Right atrium auricular region (tissue), 2 donors: Measurements from ENCODE around the gene SSX2IP. TPM values are rescaled to one million over a fixed set of nuclear protein-coding genes. Genes with fewer than 3 reads are reported as not detected.
"Not testable (repeated sequence)": the region's sequence is repeated elsewhere in the genome, so short reads cannot be mapped to it uniquely, and the experiment has no call there.

Experiments
- DNase-seq: peaks from one replicate; pipeline ENCODE4 v3.0.0-alpha.2; 2019; ENCODE audit warnings: low spot score
- H3K27ac ChIP-seq, 2 donors: fragments of 200-600 bp; sonication (generic); 1 replicate in 1 of 2; 2 replicates in 1 of 2; pipeline ENCODE4 v1.5.1; 2016 to 2019
- H3K27me3 ChIP-seq, 2 donors: fragments of 200-600 bp; sonication (generic); one replicate each; pipeline versions ENCODE4 v1.5.1 to v1.6.0; 2017 to 2019
- H3K36me3 ChIP-seq: fragments of 200-600 bp; sonication (generic); one replicate; pipeline ENCODE4 v1.5.1; 2016
- H3K4me1 ChIP-seq, 2 donors: fragments of 200-600 bp; sonication (generic); one replicate each; pipeline versions ENCODE4 v1.5.1 to v1.6.0; 2017 to 2019
- H3K4me3 ChIP-seq, 2 donors: fragments of 200-600 bp; sonication (generic); 1 replicate in 1 of 2; 2 replicates in 1 of 2; pipeline ENCODE4 v1.5.1; 2017 to 2019; ENCODE audit warnings: mild to moderate bottlenecking in 1 of 2, moderate library complexity in 1 of 2
- H3K9me3 ChIP-seq, 2 donors: fragments of 200-600 bp; sonication (generic); one replicate each; pipeline ENCODE4 v1.5.1; 2019
- total RNA-seq, 2 donors: library from RNA; depleted of rRNA; stranded (reverse); fragments of >200 nt; gene quantifications; one replicate each; pipeline ENCODE4 v1.1.0, GENCODE V29; 2016
- TF ChIP-seq, protein P1 (sequence below), 2 donors: fragments of 200-600 bp; sonication (generic); IDR thresholded peaks; one replicate each; pipeline ENCODE4 v1.5.1; 2019; ENCODE audit warnings: antibody characterized with exemption in 2 of 2

Gene SSX2IP
- total RNA-seq, 2 donors from 2014 or later, result 11.3 to 14.2 TPM

DNA sequence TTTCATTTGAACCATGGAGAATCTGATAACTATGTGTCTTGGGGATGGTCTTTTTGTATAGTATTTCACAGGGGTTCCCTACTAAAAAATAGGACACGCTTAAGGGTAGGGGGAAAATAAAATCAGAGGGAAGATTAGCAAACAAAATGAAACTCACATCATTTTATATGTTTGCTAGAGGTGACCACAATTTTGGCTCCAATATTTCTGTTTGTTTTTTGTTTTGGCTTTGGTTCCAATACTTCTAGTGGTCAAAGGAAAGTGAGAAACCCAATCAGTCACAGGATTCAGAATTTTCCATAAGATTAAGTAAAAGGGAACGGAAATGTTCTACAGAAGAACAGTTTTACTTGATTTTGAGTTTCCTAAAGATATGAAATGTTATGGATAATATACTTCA, 42.3 kb upstream of the SSX2IP start:
- no peaks in the 10 kb centered on the region for H3K4me1 ChIP-seq
- H3K9me3 ChIP-seq, result no peaks in the 10 kb centered on the region
- no peaks in the 10 kb centered on the region for H3K27me3 ChIP-seq
- H3K4me3 ChIP-seq, result no peak overlapping the region
- TF ChIP-seq, protein P1, sequence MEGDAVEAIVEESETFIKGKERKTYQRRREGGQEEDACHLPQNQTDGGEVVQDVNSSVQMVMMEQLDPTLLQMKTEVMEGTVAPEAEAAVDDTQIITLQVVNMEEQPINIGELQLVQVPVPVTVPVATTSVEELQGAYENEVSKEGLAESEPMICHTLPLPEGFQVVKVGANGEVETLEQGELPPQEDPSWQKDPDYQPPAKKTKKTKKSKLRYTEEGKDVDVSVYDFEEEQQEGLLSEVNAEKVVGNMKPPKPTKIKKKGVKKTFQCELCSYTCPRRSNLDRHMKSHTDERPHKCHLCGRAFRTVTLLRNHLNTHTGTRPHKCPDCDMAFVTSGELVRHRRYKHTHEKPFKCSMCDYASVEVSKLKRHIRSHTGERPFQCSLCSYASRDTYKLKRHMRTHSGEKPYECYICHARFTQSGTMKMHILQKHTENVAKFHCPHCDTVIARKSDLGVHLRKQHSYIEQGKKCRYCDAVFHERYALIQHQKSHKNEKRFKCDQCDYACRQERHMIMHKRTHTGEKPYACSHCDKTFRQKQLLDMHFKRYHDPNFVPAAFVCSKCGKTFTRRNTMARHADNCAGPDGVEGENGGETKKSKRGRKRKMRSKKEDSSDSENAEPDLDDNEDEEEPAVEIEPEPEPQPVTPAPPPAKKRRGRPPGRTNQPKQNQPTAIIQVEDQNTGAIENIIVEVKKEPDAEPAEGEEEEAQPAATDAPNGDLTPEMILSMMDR (IDR thresholded peaks at IDR 0.05), result no peak
- no peak overlapping the region for H3K27ac ChIP-seq
- H3K36me3 ChIP-seq, result no peaks in the 10 kb centered on the region
- DNase-seq, result no peak

DNA sequence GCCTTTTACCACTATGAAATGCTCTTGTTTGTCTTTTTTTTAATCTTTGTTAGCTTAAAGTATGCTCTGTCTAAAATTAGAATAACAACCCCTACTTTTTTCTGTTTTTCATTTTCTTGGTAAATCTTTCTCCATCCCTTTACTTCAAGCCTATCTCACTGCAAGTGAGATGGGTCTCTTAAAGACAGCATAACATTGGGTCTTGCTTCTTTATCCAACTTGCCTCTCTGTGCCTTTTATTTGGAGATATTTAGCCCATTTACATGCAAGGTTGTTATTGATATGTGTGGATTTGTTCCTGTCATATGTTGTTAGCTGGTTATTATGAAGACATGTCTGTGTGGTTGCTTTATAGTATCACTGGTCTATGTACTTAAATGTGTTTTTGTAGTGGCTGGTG, 41.3 kb upstream of the SSX2IP start:
- TF ChIP-seq, protein P1 (IDR thresholded peaks at IDR 0.05), result no peak

DNA sequence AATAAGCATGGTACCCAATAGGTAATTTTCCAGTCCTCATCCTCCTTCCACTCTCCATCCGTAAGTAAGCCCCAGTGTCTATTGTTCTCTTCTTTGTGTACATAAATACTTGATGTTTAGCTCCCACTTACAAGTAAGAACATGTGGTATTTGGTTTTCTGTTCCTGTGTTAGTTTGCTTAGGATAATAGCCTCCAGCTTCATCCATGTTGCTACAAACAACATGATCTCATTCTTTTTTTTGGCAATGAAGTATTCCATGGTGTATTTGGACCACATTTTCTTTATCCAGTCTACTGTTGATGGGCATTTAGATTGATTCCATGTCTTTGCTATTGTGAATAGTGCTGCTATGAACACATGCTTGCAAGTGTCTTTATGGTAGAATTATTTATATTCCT, 37.5 kb upstream of the SSX2IP start:
- H3K4me3 ChIP-seq, H3K4me1 ChIP-seq, H3K27me3 ChIP-seq, H3K36me3 ChIP-seq, DNase-seq, H3K27ac ChIP-seq, H3K9me3 ChIP-seq: not testable (repeated sequence)

More for the DNA sequence above, 41.3 kb upstream of the SSX2IP start:
- no peaks in the 10 kb centered on the region for H3K36me3 ChIP-seq
- H3K4me1 ChIP-seq, result no peaks in the 10 kb centered on the region
- no peaks in the 10 kb centered on the region for H3K27me3 ChIP-seq
- no peaks in the 10 kb centered on the region for H3K9me3 ChIP-seq
- H3K4me3 ChIP-seq, result no peak overlapping the region
- no peak for DNase-seq
- H3K27ac ChIP-seq, result no peak overlapping the region

DNA sequence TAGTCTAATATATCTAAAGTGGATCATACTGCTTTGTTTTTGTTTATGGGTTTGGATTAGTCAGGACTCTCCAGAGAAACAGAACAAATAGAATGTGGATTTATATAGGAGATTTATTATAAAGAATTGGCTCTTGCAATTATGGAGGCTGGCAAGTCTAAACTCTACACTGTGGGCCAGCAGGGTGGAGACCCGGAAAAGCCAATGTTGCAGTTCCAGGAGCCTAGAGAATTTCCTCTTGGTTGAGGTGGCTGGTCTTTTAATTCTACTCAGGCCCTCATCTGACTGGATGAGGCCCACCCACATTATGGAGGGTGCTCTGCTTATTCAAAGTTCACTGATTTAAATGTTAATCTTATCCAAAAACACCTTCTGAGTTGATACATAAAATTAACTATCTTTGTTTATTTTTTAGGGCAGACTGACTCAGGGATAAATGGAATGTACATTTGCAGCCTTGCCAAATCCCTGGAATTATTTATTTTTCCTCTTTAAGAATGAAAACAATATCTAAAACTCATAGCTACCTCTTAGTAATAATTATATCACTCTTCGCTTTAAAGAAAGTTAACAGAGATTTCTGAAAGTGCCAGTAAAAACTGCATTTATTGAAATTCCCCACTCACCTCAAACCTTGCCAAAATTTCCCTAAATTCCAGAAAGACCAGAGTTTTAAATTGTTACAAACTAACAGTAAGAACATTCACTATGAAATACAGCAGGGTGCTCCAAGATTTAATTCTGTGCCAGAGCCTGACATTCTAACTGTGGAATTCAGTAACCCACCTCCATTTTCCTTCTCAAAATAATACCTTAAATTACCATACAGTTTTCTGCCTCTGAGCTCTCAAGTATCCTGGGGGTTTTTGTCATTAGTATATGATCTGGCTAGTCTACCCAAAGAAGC, 36.6 kb upstream of the SSX2IP start:
- no peak for DNase-seq
- H3K27ac ChIP-seq, result peak overlapping the region in 1 of 2 donors; percentile 7
- H3K4me1 ChIP-seq, result no peaks in the 10 kb centered on the region
- no peak overlapping the region for H3K4me3 ChIP-seq
- TF ChIP-seq, protein P1 (IDR thresholded peaks at IDR 0.05), result no peak
- no peaks in the 10 kb centered on the region for H3K9me3 ChIP-seq
- no peaks in the 10 kb centered on the region for H3K36me3 ChIP-seq
- H3K27me3 ChIP-seq, result no peaks in the 10 kb centered on the region

DNA sequence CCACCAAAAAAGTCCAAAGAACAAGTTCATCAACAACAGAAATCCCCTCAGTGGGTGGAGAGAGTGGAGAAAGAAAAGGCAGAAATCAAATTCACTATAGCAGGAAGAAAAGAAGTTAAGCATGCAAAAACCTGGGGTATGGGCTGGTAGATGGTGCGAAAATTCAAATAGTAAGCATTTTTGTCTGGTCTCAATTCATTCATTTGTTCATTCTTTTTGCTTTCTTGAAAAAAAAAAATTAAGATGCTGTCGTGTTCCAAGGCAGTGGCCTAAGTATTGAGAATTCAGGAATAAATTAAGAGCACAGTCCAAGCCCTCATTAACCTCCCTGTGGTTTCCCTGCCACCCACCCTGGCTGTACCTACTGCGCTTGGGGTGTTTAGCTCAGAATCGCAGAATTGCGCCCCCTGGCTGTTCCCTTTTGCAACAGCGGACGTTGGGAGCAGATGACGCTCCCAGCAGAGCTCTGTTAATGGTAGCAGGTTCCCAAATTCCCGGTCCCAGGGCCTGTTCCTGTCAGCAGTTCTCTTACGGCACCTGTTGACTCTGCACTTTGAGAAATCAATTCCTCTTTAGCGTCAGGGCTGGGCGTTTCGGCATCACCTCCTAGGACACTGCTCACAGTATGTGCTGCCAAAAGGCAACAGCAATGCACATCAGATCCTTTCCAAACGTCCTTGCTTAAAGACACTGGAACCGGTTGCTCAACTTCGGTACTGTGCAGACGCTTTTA, 34.0 kb upstream of the SSX2IP start:
- no peaks in the 10 kb centered on the region for H3K27me3 ChIP-seq
- no peak for DNase-seq
- no peak overlapping the region for H3K4me3 ChIP-seq
- H3K9me3 ChIP-seq, result no peaks in the 10 kb centered on the region
- no peaks in the 10 kb centered on the region for H3K4me1 ChIP-seq
- no peak overlapping the region for H3K27ac ChIP-seq
- TF ChIP-seq, protein P1 (IDR thresholded peaks at IDR 0.05), result peak in 1 of 2 donors; percentile 41
- no peaks in the 10 kb centered on the region for H3K36me3 ChIP-seq

DNA sequence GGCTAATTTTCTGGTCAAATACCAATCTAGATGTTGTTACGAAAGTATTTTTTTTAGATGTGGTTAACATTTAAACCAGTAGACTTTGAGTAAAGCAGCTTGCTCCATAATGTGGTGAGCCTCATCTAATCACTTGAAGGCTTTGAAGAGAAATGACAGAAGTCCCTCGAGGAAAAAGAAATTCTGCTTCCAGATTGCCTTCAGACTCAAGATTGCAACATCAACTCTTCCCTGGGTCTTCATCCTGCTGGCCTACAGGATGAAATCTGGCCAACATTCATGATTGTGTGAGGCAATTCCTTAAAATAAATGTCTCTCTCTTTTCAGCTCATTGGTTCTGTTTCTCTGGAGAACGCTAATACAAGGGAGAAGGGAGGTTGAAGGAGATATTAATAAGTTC, 32.5 kb upstream of the SSX2IP start:
- no peaks in the 10 kb centered on the region for H3K4me1 ChIP-seq
- H3K27me3 ChIP-seq, result no peaks in the 10 kb centered on the region
- TF ChIP-seq, protein P1 (IDR thresholded peaks at IDR 0.05), result no peak
- no peak for DNase-seq
- H3K36me3 ChIP-seq, result no peaks in the 10 kb centered on the region
- H3K9me3 ChIP-seq, result no peaks in the 10 kb centered on the region
- no peak overlapping the region for H3K4me3 ChIP-seq
- H3K27ac ChIP-seq, result no peak overlapping the region

DNA sequence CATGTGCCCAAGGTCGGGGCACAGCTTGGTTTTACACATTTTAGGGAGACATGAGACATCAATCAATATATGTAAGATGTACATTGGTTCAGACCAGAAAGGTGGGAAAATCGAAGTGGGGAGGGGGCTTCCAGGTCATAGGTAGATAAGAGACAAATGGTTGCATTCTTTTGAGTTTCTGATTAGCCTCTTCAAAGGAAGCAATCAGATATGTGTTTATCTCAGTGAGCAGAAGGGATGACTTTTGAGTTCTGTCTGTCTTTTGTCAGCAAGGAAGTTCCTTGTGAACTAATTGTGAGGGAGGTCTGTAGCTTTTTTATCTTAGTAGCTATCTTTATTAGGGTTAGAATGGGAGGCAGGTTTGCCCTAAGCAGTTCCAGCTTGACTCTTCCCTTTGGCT, 31.6 kb upstream of the SSX2IP start:
- H3K27ac ChIP-seq, result peak overlapping the region in 1 of 2 donors; percentile 6
- DNase-seq, H3K4me3 ChIP-seq, H3K9me3 ChIP-seq, H3K4me1 ChIP-seq, H3K27me3 ChIP-seq, H3K36me3 ChIP-seq: not testable (repeated sequence)
